ENCODE results near the gene NEK8. TPM values are rescaled to one million over a fixed set of nuclear protein-coding genes. Genes with fewer than 3 reads are reported as not detected.

Gene NEK8
- total RNA-seq, 1 donor from 2014 or later: 4.3 TPM

- H3K27ac ChIP-seq (ENCODE audit: low read depth, low read length): peak overlapping the region; percentile 51
- no peaks in the 10 kb centered on the region for H3K9me3 ChIP-seq (ENCODE audit: insufficient read depth, low read depth, low read length)
- H3K4me3 ChIP-seq (ENCODE audit: insufficient read depth, low read depth, low read length): peak overlapping the region; percentile 59
- peak overlapping the region; percentile 90 for H3K27ac Mint-ChIP-seq (ENCODE audit: unreplicated experiment)
- peak overlapping the region; percentile 98 for H3K4me2 ChIP-seq (ENCODE audit: low read length)
- H3K79me2 ChIP-seq (ENCODE audit: insufficient read depth, low read length): peaks cover 43% of the 10 kb centered on the region
- H3K4me1 ChIP-seq (ENCODE audit: insufficient read depth, low read length): peaks cover 48% of the 10 kb centered on the region
- FAIRE-seq (no peak), DNase-seq (ENCODE audit: low read depth) (no peak)
- no peak overlapping the region for H2AFZ ChIP-seq (ENCODE audit: low read depth, low read length)
- H3K27me3 Mint-ChIP-seq (ENCODE audit: low read depth, unreplicated experiment): no peaks in the 10 kb centered on the region
- peaks cover 36% of the 10 kb centered on the region for H3K36me3 ChIP-seq (ENCODE audit: insufficient read depth, low read length)
- no peaks in the 10 kb centered on the region for H3K27me3 ChIP-seq (ENCODE audit: insufficient read depth, low read length)
- peak overlapping the region; percentile 99 for H3K4me3 Mint-ChIP-seq (ENCODE audit: unreplicated experiment)
- TF ChIP-seq EZH2 (IDR thresholded peaks at IDR 0.05; ENCODE audit: insufficient read depth, low read length) (no peak), CTCF (IDR thresholded peaks at IDR 0.05; ENCODE audit: insufficient read depth, low read depth, low read length) (no peak)
- peaks cover 55% of the 10 kb centered on the region for H4K20me1 ChIP-seq (ENCODE audit: insufficient read depth, low read length)
- peaks cover 37% of the 10 kb centered on the region for H3K4me1 Mint-ChIP-seq (ENCODE audit: low read depth, unreplicated experiment)
- peaks cover 10% of the 10 kb centered on the region for H3K36me3 Mint-ChIP-seq (ENCODE audit: low read depth, unreplicated experiment)
- H3K9ac ChIP-seq (ENCODE audit: low read length): peak overlapping the region; percentile 80
- no peaks in the 10 kb centered on the region for H3K9me3 Mint-ChIP-seq (ENCODE audit: unreplicated experiment)
Observed at GRCh38 chr17:28724500-28725165, 4.0 kb upstream of the NEK8 start.

- H4K20me1 ChIP-seq (ENCODE audit: insufficient read depth, low read length): peaks cover 53% of the 10 kb centered on the region
- H3K9ac ChIP-seq (ENCODE audit: low read length): peak overlapping the region; percentile 80
- FAIRE-seq (no peak), DNase-seq (ENCODE audit: low read depth) (peak; percentile 63)
- H3K4me2 ChIP-seq (ENCODE audit: low read length): peak overlapping the region; percentile 98
- H3K4me3 ChIP-seq (ENCODE audit: insufficient read depth, low read depth, low read length): peak overlapping the region; percentile 59
- H3K27me3 ChIP-seq (ENCODE audit: insufficient read depth, low read length): no peaks in the 10 kb centered on the region
- no peaks in the 10 kb centered on the region for H3K9me3 Mint-ChIP-seq (ENCODE audit: unreplicated experiment)
- H2AFZ ChIP-seq (ENCODE audit: low read depth, low read length): no peak overlapping the region
- peaks cover 37% of the 10 kb centered on the region for H3K79me2 ChIP-seq (ENCODE audit: insufficient read depth, low read length)
- H3K27me3 Mint-ChIP-seq (ENCODE audit: low read depth, unreplicated experiment): no peaks in the 10 kb centered on the region
- peak overlapping the region; percentile 90 for H3K27ac Mint-ChIP-seq (ENCODE audit: unreplicated experiment)
- no peaks in the 10 kb centered on the region for H3K9me3 ChIP-seq (ENCODE audit: insufficient read depth, low read depth, low read length)
- peaks cover 37% of the 10 kb centered on the region for H3K4me1 Mint-ChIP-seq (ENCODE audit: low read depth, unreplicated experiment)
- H3K4me3 Mint-ChIP-seq (ENCODE audit: unreplicated experiment): peak overlapping the region; percentile 99
- peaks cover 36% of the 10 kb centered on the region for H3K36me3 ChIP-seq (ENCODE audit: insufficient read depth, low read length)
- H3K27ac ChIP-seq (ENCODE audit: low read depth, low read length): peak overlapping the region; percentile 51
- peaks cover 48% of the 10 kb centered on the region for H3K4me1 ChIP-seq (ENCODE audit: insufficient read depth, low read length)
- H3K36me3 Mint-ChIP-seq (ENCODE audit: low read depth, unreplicated experiment): peaks cover 10% of the 10 kb centered on the region
- TF ChIP-seq EZH2 (IDR thresholded peaks at IDR 0.05; ENCODE audit: insufficient read depth, low read length) (no peak), CTCF (IDR thresholded peaks at IDR 0.05; ENCODE audit: insufficient read depth, low read depth, low read length) (no peak)
Observed at GRCh38 chr17:28725166-28725659, 3.4 kb upstream of the NEK8 start.
